ENCODE measurements around the gene NUP54.

The NUP54 gene

GRCh38 chr4:76078033-76078613, 70.1 kb downstream of the NUP54 start:
- H3K27ac Mint-ChIP-seq = no peak overlapping the region
- no peak overlapping the region for H3K4me3 Mint-ChIP-seq
- no peaks in the 10 kb centered on the region for H3K36me3 Mint-ChIP-seq (ENCODE audit: low read depth)
- H3K9me3 Mint-ChIP-seq = no peaks in the 10 kb centered on the region
- H3K4me1 Mint-ChIP-seq = peaks cover 5% of the 10 kb centered on the region
- no peaks in the 10 kb centered on the region for H3K27me3 Mint-ChIP-seq (ENCODE audit: low read depth)
- TF ChIP-seq, protein P1, sequence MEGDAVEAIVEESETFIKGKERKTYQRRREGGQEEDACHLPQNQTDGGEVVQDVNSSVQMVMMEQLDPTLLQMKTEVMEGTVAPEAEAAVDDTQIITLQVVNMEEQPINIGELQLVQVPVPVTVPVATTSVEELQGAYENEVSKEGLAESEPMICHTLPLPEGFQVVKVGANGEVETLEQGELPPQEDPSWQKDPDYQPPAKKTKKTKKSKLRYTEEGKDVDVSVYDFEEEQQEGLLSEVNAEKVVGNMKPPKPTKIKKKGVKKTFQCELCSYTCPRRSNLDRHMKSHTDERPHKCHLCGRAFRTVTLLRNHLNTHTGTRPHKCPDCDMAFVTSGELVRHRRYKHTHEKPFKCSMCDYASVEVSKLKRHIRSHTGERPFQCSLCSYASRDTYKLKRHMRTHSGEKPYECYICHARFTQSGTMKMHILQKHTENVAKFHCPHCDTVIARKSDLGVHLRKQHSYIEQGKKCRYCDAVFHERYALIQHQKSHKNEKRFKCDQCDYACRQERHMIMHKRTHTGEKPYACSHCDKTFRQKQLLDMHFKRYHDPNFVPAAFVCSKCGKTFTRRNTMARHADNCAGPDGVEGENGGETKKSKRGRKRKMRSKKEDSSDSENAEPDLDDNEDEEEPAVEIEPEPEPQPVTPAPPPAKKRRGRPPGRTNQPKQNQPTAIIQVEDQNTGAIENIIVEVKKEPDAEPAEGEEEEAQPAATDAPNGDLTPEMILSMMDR (IDR thresholded peaks at IDR 0.05; ENCODE audit: unreplicated experiment in 3 of 3) = no peak

- no peaks in the 10 kb centered on the region for H3K9me3 Mint-ChIP-seq
- peaks cover 5% of the 10 kb centered on the region for H3K4me1 Mint-ChIP-seq
- no peak overlapping the region for H3K27ac Mint-ChIP-seq
- no peak overlapping the region for H3K4me3 Mint-ChIP-seq
- TF ChIP-seq, protein P1 (IDR thresholded peaks at IDR 0.05; ENCODE audit: unreplicated experiment in 3 of 3) = no peak
- no peaks in the 10 kb centered on the region for H3K36me3 Mint-ChIP-seq (ENCODE audit: low read depth)
- no peaks in the 10 kb centered on the region for H3K27me3 Mint-ChIP-seq (ENCODE audit: low read depth)
Observed at GRCh38 chr4:76074993-76075600, 73.1 kb downstream of the NUP54 start.

- Mint-ChIP-seq H3K9me3 (no peaks in the 10 kb centered on the region), H3K27ac (no peak within 1 kb of the TSS), H3K4me3 (no peak within 1 kb of the TSS), H3K4me1 (peaks cover 5% of the 10 kb centered on the region), H3K27me3 (ENCODE audit: low read depth) (no peaks in the 10 kb centered on the region), H3K36me3 (ENCODE audit: low read depth) (no peaks in the 10 kb centered on the region)
- TF ChIP-seq, protein P1 (IDR thresholded peaks at IDR 0.05; ENCODE audit: unreplicated experiment in 3 of 3) = no peak
Observed at GRCh38 chr4:76074468-76074867, 73.7 kb downstream of the NUP54 start, which contains the start of gene ART3. Gene ART3, plus strand, starts transcription at chr4:76074709. Its CDS starts 1,181 bp downstream, at chr4:76075890.

DNA sequence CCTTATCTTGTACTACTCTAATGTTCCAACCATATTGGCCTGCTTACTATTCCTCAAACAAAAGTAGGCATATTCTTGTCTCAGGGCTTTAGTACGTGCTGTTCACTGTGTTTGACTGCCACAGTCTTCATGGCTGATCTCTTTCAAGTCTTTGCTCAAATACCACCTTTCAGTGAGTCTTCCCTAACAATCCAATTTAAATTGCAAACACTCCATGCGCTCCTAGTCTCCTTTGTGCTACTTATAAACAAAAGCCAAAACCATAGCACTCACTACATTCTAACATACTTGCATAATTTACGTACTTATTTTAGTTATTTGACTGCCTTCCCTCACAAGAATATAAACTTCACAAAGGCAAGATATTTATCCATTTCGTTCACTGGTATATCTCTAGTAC, 75.4 kb downstream of the NUP54 start:
- H3K9me3 Mint-ChIP-seq = no peaks in the 10 kb centered on the region
- TF ChIP-seq, protein P1 (IDR thresholded peaks at IDR 0.05; ENCODE audit: unreplicated experiment in 3 of 3) = no peak
- no peak overlapping the region for H3K27ac Mint-ChIP-seq
- no peak overlapping the region for H3K4me3 Mint-ChIP-seq
- H3K27me3 Mint-ChIP-seq (ENCODE audit: low read depth) = no peaks in the 10 kb centered on the region
- no peaks in the 10 kb centered on the region for H3K36me3 Mint-ChIP-seq (ENCODE audit: low read depth)
- peaks cover 5% of the 10 kb centered on the region for H3K4me1 Mint-ChIP-seq

DNA sequence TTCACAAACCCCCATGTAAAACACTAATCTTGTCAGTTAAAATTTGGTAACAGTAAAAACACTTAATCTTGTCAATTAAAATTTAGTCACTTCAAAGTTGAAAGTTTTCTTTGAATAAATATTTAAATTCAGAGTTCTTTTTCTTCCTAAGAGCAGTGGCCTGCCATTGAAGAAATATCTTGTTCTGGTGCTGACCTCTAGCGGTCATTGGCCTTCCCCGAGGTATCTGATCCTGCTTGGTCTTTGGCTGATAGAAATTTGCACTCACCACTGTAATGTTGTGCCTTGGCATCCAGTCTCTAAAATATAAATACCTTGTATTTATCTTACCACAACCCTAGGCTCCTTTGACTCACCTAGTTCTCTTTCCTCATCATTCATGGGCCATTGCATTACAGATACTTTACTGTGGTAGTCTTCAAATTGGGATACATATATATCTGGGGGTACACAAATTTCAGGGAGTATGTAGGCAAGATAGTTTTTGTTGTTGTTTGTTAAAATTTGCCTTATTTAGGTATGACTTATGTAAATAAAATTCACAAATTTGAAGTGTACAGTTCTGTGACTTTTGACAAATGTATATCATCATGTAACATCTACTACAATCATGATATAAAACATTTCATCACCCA, 80.4 kb downstream of the NUP54 start:
- TF ChIP-seq, protein P1 (IDR thresholded peaks at IDR 0.05; ENCODE audit: unreplicated experiment in 3 of 3) = peak; percentile 83 to 89 (median 88)
- H3K27ac Mint-ChIP-seq = no peak overlapping the region
- H3K9me3 Mint-ChIP-seq = no peaks in the 10 kb centered on the region
- no peak overlapping the region for H3K4me3 Mint-ChIP-seq
- no peaks in the 10 kb centered on the region for H3K4me1 Mint-ChIP-seq
- no peaks in the 10 kb centered on the region for H3K27me3 Mint-ChIP-seq (ENCODE audit: low read depth)
- H3K36me3 Mint-ChIP-seq (ENCODE audit: low read depth) = no peaks in the 10 kb centered on the region
